ENCODE results near the gene ZNF638.

The ZNF638 gene

GRCh38 chr2:71467180-71467815, 135.7 kb downstream of the ZNF638 start:
- no peak for DNase-seq

GRCh38 chr2:71468279-71469015, 136.9 kb downstream of the ZNF638 start:
- DNase-seq = no peak

DNA sequence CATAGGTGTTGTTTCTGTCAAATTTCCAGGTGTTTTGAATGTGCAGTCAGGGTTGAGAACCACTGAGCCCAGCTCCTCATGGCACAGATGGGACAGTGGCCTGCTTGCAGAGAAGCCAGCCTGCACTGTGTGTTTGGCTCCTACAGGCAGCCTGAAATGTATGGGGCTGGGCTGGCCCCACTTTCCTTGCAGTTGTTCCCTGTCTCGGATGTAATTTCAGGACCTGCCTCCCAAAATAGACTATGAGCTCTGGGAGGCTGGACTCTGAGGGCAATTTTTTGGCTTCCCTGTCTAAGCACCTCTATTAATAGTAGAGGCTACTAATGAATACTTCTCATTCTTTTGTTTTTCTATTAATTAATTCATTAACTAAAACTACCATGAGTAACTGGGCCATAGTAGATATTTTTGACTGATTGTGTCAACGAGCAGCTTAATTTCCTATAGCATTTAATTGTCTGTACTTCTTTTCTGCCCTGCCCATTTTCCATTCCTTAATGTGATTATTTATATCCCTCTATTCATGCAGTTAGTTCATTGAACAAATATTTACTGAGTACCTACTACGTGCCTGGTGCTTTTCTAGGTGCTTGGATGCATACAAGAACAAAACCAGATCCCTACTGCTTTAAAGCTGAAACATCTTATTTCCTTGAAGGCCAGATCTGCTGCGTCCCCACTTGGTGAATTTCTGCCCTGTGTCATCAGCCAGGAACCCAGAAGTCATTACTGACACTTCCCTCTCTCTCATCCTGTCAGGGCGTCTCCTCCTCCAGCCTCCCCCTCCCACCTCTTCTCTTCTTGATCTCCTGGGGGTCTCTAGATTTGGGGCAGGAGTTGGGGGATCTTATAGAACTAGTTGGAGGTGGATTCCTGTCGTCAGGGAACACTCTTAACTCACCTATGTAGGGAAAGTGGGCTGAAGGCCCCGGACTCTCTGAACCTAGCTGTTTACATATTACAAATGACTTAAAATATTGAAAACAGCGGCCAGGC, 138.1 kb downstream of the ZNF638 start:
- DNase-seq = no peak

GRCh38 chr2:71471276-71471675, 139.7 kb downstream of the ZNF638 start:
- no peak for DNase-seq

DNA sequence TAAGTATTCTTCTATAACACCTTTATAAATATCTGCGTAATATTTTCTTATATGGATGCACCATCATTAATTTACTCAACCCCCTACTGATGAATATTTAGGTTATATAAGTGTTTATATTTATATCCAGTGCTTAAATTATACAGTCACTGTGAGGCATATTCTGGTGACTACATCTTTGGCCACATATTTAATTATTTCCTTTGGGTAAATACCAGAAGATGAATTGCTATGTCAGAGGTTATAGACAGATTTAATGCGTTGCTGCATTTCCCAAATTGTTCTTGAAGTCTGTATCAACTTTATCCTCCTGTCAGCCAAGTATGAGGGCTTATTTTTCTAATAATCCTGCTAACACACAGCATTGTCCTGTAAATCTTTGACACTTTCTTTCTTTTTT, 140.4 kb downstream of the ZNF638 start:
- DNase-seq = no peak

- DNase-seq = no peak
Measured at GRCh38 chr2:71473346-71474031, 141.9 kb downstream of the ZNF638 start.

DNA sequence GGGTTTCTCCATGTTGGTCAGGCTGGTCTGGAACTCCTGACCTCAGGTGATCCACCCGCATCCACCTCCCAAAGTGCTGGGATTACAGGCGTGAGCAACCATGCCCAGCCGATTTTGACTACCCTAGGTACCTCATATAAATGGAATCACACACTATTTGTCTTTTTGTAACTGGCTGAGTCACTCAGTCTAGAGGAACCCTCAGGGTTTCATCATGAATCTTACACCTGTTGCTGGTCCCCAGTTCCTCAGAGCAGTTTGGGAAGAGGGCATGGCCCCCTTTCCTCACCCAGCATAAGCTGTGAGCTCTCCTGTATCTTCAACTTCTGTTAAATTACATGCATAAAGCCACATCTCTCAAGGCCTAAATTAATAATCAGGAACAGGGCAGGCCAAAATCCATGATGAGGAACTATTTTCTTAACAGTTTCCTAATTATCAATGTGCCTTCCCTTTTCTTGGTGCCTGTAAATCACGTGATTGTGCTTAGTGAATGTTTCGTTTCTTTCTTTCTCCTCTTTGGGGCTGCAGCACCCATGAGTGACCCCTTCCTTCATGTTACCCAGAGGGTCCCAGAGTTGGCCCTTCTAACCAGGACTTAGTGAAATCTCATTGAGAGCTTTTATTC, 142.6 kb downstream of the ZNF638 start:
- DNase-seq = no peak

- DNase-seq = no peak
Measured at GRCh38 chr2:71474744-71475397, 143.3 kb downstream of the ZNF638 start.

GRCh38 chr2:71476495-71476894, 144.9 kb downstream of the ZNF638 start:
- DNase-seq = no peak

GRCh38 chr2:71477231-71477691, 145.7 kb downstream of the ZNF638 start:
- no peak for DNase-seq

- DNase-seq = no peak
Measured at GRCh38 chr2:71478806-71479205, 147.2 kb downstream of the ZNF638 start.

DNA sequence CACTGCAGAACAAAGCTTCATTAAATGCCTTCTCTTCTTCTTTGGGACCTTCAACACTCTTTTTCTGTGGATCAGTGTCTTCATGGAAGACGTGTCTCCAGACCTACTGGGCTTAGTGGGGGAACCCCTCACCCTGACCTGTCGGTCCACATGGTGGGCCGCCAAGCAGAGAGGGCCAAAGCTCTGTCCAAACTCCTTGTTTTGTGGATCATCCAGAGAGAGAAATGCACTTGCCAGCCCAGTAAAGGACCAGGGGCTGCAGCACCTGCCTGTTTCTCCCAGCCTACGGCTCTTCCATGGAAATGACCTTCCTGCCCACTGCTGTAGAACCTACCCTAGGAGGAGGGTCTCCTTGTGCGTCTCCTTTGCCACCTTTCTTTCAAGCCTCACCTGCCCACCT, 147.7 kb downstream of the ZNF638 start:
- no peak for DNase-seq

DNA sequence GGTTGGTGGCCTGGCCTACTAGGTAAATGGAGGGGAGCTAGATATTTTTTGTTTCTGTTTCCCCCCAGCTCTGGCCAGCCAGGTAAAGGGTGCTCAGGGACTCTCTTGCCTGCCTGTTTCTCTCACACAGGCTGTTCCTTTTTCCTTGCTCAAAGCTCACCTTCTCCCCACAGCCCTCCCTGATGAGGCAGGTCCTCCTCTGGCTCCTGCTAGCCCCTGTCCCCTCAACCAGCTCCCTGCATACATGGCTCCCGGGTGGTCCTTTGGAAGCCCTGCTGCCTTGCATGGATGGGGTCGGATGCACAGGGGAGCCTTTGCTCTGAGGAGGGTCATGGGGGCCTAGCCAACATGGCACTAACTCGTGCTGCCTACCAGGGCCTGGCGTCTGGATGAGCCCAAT, 149.5 kb downstream of the ZNF638 start:
- no peak for DNase-seq

DNA sequence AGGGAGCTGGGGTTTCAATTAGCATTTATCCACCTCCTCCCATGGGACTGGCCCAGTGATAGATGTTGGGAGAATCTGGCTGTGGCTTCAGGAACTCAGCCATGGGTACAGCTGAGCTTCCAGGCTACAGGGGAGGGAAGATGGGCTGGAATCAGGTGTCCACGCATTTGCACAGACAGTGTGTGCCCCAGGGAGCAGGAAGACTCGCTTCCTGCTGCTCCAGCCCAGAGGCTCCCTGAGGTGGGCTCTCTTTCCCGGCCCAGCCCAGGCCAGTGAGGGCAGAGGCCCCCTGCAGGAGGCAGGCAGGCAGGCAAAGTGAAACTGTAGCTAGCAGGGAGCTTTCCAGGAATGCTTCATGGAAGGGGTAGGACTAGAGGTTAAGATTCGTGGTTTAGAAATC, 150.5 kb downstream of the ZNF638 start:
- no peak for DNase-seq

GRCh38 chr2:71483246-71483645, 151.7 kb downstream of the ZNF638 start:
- no peak for DNase-seq

DNA sequence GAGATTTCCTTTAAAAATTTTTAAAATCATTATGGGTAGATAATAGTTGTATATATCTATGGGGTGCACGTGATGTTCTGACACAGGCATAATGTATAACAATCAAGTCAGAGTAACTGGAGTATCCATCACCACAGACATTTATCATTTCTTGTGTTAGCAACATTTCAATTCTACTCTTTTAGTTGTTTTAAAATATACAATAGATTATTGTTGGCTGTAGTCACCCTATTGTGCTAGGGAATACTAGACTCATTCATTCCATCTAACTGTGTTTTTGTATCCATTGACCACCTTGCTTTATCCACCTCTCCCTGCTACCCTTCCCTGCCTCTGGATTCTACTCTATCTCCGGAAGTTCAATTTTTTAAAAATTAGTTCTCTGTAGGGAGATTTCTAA, 152.8 kb downstream of the ZNF638 start:
- no peak for DNase-seq
